ENCODE data around the gene ANK2. TPM values are rescaled to one million over a fixed set of nuclear protein-coding genes. Genes with fewer than 3 reads are reported as not detected.

Gene ANK2
- total RNA-seq, 1 donor: 15.1 TPM

DNA sequence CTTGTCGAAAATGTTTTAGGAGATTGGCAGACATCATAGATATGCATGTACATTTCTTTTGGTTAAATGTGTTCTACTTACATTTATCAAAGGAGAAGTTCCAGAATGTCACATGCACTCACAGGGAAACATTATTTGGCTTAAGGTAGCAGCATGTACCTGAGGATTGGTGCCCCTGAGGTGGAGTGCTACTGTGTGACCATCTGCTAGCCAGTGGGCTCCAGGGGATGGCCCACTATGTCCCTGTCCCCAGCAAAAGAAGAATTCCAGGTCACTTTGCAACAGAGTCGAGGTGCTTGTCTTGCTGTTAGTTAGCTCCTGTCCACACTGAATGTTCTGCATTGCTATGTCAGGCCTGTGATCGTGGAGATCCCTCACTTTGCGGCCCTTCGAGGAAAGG, 283.2 kb downstream of the ANK2 start:
- no peak overlapping the region for H3K4me3 ChIP-seq (ENCODE audit: low read depth, low read length)
- no peak for DNase-seq (ENCODE audit: low read depth)
- TF ChIP-seq, protein P1, sequence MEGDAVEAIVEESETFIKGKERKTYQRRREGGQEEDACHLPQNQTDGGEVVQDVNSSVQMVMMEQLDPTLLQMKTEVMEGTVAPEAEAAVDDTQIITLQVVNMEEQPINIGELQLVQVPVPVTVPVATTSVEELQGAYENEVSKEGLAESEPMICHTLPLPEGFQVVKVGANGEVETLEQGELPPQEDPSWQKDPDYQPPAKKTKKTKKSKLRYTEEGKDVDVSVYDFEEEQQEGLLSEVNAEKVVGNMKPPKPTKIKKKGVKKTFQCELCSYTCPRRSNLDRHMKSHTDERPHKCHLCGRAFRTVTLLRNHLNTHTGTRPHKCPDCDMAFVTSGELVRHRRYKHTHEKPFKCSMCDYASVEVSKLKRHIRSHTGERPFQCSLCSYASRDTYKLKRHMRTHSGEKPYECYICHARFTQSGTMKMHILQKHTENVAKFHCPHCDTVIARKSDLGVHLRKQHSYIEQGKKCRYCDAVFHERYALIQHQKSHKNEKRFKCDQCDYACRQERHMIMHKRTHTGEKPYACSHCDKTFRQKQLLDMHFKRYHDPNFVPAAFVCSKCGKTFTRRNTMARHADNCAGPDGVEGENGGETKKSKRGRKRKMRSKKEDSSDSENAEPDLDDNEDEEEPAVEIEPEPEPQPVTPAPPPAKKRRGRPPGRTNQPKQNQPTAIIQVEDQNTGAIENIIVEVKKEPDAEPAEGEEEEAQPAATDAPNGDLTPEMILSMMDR (IDR thresholded peaks at IDR 0.05; ENCODE audit: insufficient read depth, low read depth, low read length): no peak

DNA sequence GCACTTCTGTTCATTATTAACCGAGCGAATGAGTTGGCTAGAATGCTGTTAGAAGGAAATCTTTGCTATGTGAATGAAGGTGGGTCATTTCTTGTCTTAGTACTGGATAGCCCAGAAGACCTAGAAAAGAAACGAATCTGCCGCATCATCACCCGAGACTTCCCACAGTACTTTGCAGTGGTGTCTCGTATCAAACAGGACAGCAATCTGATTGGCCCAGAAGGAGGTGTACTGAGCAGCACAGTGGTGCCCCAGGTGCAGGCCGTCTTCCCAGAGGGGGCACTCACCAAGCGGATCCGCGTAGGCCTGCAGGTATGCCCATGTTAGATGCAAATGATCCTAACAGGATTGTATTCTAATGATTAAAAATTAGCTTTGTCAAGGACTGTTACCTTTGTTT, 286.3 kb downstream of the ANK2 start:
- TF ChIP-seq, protein P1 (IDR thresholded peaks at IDR 0.05; ENCODE audit: insufficient read depth, low read depth, low read length): no peak
- DNase-seq (ENCODE audit: low read depth): no peak
- no peak overlapping the region for H3K4me3 ChIP-seq (ENCODE audit: low read depth, low read length)

DNA sequence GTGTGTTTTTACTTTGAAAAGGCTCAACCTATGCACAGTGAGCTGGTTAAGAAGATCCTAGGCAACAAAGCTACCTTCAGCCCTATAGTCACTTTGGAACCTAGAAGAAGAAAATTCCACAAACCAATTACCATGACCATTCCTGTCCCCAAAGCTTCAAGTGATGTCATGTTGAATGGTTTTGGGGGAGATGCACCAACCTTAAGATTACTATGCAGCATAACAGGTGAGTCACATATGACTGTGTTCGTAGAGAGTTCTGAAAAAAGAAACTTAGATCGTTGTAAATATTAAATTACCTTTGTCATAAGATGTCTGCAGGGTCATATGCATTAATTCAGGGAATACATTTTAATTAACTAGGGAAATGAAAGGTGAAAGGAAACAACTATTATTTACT, 287.1 kb downstream of the ANK2 start:
- no peak for DNase-seq (ENCODE audit: low read depth)
- TF ChIP-seq, protein P1 (IDR thresholded peaks at IDR 0.05; ENCODE audit: insufficient read depth, low read depth, low read length): no peak
- no peak overlapping the region for H3K4me3 ChIP-seq (ENCODE audit: low read depth, low read length)

DNA sequence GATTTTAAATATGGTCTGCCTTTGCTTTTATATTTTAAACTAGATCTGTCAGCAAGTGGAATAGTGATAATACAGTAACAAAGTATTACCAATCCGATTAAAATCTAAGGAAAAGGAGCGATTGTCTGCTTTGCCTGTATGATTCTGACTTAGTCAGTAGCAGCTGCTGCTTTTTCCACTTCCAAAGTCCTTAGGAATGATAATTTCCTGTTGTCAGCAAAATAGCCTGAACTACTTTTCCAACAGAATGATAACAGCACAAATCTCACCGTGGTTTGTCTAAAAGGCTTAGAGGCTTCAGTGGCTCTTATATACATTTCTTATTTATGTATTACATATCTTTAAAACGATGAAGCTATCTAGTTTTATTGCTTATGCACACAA, 290.0 kb downstream of the ANK2 start:
- DNase-seq (ENCODE audit: low read depth): no peak
- TF ChIP-seq, protein P1 (IDR thresholded peaks at IDR 0.05; ENCODE audit: insufficient read depth, low read depth, low read length): no peak
- H3K4me3 ChIP-seq (ENCODE audit: low read depth, low read length): no peak overlapping the region

DNA sequence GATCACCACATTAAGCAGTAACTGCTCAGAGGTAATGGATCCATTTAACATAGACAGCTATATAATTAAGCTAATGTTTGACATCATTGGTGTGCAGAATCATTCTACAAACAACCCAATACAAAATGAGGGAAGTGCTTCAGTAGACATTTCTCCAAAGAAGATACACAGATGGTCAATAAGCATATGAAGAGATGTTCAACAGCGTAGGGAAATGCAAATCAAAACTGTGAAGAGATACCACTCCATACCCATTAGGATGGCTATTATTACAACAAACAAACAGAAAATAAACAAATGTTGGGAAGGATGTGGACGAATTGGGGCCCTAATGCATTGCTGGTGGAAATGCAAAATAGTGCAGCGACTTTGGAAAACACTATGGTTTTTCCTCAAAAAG, 294.6 kb downstream of the ANK2 start:
- no peak for DNase-seq (ENCODE audit: low read depth)
- no peak overlapping the region for H3K4me3 ChIP-seq (ENCODE audit: low read depth, low read length)
- TF ChIP-seq, protein P1 (IDR thresholded peaks at IDR 0.05; ENCODE audit: insufficient read depth, low read depth, low read length): no peak

DNA sequence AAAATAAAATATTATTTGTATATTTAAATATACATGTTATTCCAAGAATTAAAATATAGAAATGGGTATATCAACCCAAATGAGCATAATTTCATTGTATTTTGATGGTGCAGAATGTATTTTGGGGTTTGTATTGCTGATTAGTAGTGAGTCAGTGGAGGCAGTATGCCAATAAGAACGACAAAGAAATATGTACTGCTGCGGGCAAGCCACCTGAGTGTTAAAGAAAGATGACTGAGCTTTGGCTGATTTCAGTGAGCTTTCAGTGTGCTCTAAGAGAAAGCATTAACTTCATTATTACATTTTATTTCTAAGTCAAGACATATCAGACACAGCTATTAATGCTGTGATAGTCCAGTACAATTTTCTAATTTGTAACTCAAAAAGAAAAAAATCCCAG, 297.8 kb downstream of the ANK2 start:
- no peak for DNase-seq (ENCODE audit: low read depth)
- TF ChIP-seq, protein P1 (IDR thresholded peaks at IDR 0.05; ENCODE audit: insufficient read depth, low read depth, low read length): no peak
- no peak overlapping the region for H3K4me3 ChIP-seq (ENCODE audit: low read depth, low read length)

DNA sequence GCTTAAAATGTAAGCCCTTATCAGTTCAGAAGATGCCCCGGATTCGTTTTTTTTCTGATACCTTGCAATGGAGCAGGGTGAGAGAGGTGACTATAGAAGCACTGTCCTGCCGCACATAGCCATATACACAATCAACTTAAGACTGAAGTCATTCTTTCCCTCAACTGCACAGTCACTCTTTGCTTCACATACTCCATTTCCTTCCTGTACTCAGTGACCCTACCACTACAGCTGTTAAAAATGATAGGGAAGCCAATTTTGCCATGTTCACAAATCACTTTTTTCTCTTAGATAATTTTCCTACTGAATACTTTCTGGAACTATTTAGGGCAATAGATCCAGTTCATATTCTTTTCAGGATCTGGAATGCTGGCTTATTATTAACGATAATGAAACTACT, 300.0 kb downstream of the ANK2 start:
- no peak overlapping the region for H3K4me3 ChIP-seq (ENCODE audit: low read depth, low read length)
- TF ChIP-seq, protein P1 (IDR thresholded peaks at IDR 0.05; ENCODE audit: insufficient read depth, low read depth, low read length): no peak
- DNase-seq (ENCODE audit: low read depth): no peak

Data from fibroblast of villous mesenchyme (primary cell).